CD4-positive, alpha-beta T cell treated with Interleukin-10 for 1 hour (primary cell): ENCODE measurements around the gene ARMC3.
"Not testable (repeated sequence)": the region's sequence is repeated elsewhere in the genome, so short reads cannot be mapped to it uniquely, and the experiment has no call there.

Experiments used
- DNase-seq: peaks from one replicate; pipeline ENCODE4 v3.0.0-alpha.2; 2020

ARMC3 gene, protein sequence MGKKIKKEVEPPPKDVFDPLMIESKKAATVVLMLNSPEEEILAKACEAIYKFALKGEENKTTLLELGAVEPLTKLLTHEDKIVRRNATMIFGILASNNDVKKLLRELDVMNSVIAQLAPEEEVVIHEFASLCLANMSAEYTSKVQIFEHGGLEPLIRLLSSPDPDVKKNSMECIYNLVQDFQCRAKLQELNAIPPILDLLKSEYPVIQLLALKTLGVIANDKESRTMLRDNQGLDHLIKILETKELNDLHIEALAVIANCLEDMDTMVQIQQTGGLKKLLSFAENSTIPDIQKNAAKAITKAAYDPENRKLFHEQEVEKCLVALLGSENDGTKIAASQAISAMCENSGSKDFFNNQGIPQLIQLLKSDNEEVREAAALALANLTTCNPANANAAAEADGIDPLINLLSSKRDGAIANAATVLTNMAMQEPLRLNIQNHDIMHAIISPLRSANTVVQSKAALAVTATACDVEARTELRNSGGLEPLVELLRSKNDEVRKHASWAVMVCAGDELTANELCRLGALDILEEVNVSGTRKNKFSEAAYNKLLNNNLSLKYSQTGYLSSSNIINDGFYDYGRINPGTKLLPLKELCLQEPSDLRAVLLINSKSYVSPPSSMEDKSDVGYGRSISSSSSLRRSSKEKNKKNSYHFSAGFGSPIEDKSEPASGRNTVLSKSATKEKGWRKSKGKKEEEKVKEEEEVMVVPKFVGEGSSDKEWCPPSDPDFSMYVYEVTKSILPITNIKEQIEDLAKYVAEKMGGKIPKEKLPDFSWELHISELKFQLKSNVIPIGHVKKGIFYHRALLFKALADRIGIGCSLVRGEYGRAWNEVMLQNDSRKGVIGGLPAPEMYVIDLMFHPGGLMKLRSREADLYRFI

DNA sequence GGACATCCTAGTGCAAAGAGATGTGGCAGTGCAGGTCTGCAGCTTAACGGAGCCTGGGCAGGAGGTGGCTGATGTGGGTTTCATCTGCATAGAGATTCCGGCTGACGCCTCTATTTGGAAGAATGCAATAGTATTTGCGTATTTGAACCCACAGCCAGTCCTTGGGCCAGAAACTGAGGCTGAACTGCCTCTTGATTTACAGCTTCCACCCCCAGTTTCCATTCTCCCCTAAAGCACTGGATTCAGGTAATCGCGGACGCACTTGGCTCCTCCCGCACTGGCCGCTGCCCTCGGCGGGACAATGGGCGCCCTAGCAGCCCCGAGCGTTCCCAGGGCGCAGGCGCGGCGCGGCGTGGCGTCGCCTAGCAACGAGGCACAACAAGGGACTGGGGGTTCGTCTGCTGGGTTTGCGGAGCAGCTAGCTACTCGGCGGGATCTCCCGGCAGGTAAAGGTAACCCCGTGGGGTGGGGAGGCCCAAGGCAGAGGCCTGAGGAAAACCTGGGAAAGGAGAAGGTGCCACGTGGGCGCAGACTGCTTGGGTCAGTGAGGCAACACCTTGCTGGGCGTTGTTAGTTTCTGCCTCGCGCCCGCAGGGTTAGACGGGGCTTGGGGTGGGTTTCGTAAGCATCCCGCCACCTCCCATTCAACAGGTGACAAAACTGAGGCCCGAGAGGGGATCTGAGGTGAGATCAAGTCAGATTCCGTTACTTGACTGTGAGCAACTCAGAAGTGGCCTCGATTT lies at the start of gene ARMC3:
ARMC3 (plus strand) TSS at position 393 of the 743 bp plus-strand sequence. CDS start 3,944 bp downstream, outside the sequence.
- DNase-seq: peak; percentile 77

DNA sequence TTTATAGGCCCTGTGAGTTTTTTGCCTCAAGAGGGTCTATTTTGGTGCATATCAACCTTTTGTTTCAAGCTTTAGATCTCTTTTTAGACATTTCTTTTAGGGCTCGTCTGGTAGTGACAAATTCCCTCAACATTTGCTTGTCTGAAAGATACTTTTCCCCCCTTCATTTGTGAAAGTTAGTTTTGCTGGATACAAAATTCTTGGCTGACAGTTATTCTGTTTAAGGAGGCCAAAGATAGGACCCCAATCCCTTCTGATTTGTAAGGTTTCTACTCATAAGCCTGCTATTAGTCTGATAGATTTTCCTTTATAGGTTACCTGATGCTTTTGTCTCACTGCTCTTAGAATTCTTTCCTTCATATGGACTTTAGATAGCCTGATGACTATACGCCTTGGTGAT lies 36.1 kb upstream of the ARMC3 start:
- DNase-seq: no peak

DNA sequence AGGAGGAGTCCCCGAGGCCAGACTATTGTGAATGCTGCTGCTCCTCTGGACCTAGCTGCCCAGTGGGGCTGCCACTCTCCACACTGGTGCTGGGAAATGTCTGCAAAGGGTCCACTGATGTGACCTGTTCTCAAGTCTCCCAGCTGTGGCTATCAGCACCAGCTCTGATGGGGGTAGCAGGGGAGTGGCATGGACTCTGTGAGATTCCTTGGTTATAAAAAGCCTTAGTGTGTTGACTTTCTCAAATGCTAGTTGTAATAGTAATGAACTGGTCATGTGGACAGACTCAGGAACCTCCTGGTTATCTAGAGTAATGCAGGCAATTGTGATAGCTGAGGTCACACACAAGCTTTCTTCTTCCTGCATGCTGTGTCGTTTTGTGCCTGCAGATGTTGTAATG lies 34.1 kb upstream of the ARMC3 start:
- DNase-seq: no peak

DNA sequence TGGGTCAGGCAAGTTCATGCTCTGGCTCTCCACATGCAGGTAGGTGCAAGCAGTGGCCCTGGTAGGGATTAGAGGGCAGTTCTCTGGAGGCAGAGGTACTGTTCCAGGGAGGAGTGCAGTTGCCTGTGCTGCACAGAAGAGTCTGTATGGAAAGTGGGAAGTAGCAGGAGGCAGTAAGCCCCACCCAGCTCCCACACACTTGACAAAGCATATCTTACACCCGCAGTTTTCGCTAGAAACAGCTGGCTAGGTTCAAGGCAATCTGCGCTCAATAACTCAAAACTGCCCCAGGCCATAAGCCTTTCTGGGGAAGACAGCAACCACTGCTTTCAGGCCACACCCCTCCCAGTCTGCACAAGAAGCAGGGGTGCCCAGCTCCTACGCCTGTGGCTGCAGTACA lies 33.1 kb upstream of the ARMC3 start:
- no peak for DNase-seq

DNA sequence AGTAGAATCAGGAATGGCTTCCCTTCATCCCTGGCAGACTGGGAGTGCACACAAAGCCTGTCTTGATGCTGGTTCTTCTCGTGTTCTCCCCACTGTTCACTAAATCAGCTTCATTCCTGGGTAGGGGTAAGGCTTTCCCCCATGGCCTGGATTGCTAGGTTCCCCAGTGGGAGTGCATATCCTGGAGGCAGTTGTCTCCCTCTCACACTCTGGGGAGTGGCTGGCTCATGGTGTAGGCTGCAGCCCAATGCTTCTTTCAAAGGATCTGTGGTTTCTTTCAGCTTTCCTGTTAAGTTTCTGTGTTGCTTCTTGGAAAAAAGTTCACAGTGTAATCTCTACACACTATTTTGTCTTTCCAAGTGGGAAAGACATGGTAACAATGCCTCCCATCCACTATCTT lies 32.6 kb upstream of the ARMC3 start:
- DNase-seq: no peak

DNA sequence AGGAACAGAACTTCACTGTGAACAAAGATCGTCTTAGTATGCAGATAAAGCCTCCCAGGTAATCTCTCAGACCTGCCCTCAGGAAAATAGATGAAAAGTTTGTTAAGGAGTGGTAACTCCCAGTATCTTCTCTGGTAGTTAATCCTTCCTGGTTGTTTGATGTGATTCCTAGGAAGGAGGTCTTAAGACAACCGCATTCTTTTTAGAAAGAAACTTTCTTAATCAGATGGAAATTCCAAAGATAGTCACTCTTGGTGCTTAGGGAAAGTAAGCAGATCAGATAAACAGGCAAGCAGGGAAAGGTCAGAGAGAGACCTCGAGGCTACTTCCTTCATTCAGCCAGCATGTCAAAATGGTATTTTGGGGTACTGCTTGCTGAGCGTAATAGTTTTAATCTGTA lies 30.5 kb upstream of the ARMC3 start:
- DNase-seq: no peak

DNA sequence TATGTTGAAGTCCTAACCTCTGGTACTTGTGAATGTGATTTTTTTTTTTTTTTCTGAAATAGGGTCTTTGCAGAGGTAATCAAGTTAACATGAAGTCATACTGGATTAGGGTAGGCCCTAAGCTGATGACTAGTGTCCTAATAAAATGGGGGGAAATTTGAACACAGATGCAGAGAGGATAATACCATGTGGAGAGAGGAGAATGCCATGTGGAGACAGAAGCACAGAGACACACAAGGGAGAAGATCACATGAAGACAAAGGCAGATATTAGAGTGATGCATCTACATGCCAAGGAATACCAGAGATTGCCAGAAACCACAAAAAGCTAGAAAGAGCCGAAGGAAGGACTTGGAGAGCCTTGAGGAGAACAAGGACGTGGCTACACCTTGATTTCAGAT lies 28.5 kb upstream of the ARMC3 start:
- no peak for DNase-seq

DNA sequence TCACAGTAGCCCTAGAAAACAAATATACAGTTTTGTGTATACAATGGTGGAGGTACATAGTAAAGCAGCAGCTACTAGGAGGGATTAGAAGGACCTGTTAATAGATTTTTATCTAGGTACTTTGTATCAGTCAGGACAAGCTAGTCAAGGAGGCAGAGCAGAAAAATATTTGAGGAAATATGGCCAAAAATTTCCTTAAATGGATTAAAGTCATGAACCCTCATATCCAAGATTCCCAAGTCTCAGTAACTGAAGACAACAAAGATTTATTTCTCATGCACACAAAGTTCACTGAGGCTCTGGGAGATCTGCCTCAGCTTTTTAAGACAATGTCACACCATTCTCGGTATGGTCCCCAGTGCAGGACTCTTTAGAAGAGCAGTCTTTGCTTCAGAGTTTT lies 28.1 kb upstream of the ARMC3 start:
- DNase-seq: no peak

DNA sequence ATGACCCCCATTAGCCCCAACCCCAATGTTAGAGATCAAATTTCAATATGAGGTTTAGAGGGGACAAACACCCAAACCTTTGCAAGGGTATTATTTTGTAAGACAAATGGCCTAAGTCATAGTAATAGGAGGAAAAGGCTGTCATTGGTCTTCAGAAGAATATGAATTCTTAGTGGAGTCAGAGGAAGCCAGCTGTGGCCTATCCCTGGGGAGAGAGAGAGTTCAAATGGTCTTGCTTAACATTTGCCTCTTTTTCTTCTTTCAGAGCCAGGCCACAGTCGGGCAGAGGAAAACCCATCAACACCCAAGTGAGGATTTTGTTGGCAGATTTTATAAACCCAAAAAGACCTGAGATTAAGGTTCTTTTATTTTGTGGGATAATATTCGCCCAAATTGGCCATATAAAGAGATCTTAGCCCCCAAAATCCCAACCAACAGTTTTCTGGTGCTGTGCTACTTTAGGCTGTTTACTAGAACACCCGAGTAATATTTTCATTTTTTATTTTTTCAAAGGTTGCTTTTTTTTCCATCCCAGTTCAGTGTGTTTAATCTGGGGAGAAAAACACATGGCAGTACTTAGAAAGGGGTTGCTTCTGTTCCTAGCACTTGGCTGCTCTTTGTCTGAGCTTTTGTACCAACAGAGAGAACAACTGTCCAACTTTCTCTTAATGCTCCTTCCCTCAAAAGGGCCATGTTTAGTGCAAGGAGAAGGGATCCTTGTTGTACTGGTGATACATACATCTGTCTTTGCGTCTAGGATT lies 26.8 kb upstream of the ARMC3 start:
- no peak for DNase-seq

DNA sequence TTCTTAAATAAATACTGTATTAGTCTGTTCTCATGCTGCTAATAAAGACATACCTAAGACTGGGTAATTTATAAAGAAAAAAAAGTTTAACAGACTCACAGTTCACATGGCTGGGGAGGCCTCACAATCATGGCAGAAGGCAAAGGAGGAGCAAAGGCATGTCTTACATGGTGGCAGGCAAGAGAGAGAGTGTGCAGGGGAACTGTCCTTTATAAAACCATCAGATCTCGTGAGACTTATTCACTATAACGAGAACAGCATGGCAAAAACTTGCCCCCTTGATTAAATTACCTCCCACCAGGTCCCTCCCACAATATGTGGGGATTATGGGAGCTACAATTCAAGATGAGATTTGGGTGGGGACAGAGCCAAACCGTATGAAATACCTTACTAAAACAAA lies 25.7 kb upstream of the ARMC3 start:
- DNase-seq: not testable (repeated sequence)

DNA sequence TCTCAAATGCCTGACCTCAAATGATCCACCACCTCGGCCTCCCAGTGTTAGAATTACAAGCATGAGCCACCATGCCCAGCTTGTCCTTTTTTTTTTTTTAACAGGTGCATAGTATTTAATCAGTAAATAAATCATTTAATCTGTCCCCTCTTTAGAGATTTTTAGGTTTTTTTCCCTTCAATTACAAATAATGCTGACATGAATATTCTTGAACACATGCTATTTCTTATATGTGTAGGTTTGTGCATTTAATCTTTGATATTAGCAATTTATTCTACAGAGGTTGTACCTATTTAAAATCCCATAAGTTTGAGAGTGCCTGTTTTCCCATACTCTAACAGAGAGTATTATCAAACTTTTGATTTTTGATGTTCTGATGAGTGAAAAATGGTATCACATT lies 24.2 kb upstream of the ARMC3 start:
- no peak for DNase-seq

DNA sequence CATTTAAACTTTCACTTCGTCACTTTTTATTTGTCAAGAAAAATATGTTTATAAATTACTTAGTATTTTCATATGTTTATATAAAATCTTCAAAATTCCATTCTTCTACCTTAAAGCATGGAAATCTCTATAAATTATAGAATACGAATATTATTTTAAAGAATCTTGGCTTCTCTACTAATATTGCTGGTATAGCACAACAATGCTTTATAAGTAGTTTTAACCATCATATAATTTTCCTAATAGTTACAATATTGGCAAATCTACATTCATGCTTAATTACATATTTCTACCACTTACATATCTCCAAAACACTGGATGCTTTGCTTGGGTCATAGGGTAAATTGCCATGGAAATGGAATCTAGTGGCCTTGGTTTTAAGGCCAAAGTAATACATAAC lies 21.1 kb upstream of the ARMC3 start:
- DNase-seq: no peak

DNA sequence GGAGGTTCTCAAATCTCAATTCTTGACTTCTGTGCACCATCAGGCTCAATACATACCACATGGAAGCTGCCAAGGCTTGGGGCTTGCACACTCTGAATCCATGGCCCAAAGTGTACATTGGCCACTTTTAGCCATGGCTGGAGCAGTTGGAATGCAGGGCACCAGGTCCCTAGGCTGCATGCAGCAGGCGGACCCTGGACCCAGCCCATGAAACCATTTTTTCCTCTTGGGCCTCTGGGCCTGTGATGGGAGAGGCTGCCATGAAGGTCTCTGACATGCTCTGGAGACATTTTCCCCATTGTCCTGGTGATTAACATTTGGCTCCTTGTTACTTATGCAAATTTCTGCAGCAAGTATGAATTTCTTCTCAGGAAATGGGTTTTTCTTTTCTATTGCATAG lies 19.0 kb upstream of the ARMC3 start:
- no peak for DNase-seq

DNA sequence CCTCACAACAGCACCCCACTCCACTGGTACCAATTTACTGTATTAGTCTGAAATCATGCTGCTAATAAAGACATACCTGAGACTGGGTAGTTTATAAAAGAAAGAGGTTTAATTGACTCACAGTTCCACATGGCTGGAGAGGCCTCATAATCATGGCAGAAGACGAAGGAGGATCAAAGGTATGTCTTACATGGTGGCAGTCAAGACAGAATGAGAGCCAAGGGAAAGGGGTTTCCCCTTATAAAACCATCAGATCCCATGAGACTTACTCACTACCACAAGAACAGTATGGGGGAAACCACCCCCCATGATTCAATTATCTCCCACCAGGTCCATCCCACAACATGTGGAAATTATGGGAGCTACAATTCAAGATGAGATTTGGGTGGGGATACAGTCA lies 18.2 kb upstream of the ARMC3 start:
- DNase-seq: not testable (repeated sequence)

DNA sequence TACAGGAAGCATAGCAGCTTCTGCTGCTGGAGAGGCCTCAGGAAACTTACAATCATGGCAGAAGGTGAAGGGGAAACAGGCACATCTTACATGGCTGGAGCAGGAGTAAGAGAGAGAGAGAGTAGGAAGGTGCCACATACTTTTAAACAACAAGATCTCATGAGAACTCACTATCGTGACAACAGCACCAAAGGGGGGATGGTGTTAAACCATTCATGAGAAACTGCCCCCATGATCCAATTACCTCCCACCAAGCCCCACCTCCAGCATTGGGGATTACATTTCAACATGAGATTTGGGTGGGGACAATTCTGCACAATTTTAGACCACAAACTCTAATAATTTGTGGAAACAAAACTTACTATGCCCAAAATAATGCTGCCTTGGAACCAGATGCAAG lies 16.8 kb upstream of the ARMC3 start:
- DNase-seq: no peak

DNA sequence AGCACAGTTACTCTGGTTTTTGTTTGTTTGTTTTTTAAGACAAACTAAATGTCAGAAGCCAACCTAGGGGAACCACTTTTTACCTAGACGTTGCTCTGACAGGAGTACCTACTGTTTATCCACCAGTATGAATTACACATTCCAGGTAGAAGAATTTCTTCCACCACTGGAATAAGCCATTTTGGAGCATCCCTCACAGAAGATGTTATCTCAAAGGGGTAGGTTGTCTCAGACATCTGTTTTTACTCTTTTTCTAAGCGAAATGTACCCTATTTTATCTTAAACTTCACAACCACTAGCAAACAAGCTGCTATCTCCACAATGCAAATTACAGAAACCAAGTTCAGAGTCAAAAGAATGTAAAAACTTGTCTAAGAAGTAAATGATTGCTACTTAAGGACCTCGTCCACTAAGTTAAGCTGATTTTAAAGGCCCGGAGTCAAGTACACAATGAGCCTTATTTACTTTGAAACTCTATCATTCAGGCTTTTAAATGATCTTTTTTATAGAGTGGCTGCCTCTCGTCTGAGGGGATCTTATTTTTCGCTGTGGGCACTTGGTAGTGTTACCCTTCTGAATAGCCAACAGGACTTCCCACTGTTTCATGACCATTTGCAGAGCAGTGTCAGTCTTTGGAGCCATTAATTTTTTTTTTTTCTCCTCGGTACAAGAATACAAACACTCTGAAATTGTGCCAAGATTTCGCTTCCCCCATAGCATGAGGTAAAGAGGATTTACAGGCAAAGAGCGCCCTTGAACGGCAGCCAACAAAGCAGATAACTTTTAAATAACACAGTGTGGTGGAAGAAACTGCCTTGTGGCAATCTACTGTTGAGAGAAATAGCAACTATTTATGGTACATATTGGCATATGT lies 15.7 kb upstream of the ARMC3 start:
- no peak for DNase-seq

DNA sequence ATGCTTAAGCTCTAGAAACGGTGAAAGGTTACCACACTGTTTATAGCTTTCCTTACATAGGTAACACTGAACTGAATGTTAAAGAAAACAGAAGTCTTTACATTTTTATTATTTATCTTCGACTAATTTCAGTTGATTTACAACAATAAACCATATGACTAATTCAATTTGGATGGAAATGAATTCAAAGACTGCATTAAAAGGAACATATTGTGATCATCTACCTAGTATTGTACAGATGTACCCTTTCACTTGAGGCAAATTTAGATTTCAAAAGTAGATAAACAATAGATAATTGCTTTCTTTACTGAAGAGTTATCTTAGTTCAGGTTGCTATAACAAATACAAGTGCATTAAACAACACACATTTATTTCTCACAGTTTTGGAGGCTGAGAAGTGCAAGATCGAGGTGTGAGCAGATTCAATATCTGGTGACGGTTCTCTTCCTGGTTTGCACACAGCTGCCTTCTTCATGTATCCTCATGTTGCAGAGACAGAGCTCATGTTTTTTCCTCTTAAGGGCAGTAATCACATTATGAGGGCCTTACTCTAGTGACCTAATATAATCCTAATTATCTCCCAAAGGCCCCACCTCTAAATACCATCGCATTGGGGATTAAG lies 15.0 kb upstream of the ARMC3 start:
- DNase-seq: peak; percentile 36

DNA sequence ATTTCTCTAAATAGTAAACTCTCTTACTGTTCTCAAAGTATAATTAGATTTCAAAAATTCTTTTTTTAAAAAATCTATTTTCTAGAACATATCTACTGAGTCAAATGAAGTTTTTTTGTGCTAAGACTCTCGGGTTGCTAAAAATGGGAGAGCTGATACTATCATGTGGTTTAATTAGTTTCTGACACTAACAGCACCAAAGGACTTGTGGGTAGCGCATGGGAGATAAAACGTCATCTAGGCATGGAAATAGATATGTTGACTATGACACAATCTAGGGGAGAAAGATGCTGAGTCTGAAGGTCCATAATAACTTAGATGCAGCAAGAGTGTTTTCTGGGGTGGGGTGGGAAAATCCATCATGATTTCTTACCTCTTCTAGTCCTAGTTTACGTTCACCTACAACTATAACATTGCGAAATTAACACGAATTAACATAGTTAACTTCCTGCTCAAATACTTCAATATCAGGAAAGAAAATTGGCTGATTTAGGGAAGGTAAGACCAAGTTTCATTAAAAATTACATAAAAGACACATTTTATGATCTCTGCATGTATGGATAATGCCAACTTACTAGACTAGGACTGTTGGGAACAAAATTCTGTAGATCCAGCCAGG lies 14.3 kb upstream of the ARMC3 start:
- DNase-seq: peak; percentile 36

DNA sequence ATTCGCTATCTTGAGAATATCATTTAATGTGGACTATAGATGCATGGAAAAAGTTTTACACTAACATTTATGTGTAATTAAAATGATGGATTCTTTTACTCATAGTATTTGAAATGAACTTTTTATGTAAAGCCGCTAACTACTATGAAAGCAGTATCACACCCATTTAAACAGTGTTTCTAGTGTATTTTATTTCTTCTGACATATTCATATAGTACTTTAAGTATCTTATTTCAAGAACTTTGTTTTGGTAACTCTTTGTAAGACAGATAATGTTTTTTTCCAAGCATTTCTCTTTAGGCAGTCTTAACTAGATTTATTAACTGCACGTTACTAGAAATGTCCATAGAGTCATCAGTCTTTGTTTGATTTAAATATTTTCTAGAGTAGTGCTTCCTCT lies 12.5 kb upstream of the ARMC3 start:
- no peak for DNase-seq

DNA sequence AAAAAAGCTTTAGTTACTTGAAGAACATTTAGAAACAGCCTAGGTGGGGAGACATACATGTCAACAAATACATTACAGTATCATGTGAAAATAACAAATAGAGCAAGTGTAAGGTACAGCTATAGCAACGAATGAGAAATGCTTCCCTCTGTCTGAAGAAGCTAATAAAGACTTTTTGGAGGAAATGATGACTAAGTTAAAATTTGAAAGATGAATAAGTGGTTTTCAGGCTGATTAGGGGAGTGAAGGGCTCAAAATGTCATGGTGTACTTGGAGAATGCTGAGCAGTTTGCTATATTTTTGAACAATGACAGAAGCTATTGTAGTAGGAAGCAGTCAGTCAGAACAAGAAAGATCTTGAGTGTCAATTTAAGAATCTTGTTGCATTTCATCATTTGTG lies 2.8 kb upstream of the ARMC3 start:
- DNase-seq: no peak

DNA sequence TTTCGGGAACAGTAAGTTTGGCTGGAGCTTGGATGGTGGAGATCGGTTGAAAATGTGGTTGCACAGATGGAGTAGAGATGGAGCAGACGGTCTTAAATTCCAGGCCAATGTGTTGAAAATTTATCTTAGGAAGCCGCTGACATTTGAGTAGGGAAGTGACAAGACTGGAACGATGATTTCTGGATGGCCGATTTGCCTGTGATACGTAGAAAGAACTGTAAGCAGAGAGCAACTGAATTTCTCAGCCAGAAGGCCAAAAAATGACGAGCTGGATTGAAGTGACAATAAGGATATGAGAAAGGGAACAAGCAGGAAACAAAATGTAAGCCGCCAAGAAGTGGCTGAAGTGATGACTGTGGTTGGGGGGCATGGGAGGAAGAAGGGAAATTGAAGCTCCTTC lies 687 bp upstream of the ARMC3 start:
- no peak for DNase-seq
